ENCODE measurements around the gene PHF13. TPM values are rescaled to one million over a fixed set of nuclear protein-coding genes. Genes with fewer than 3 reads are reported as not detected.
"Not testable (repeated sequence)": the region's sequence is repeated elsewhere in the genome, so short reads cannot be mapped to it uniquely, and the experiment has no call there.

Gene PHF13
- total RNA-seq, 1 donor from 2014 or later, result 14.3 TPM

DNA sequence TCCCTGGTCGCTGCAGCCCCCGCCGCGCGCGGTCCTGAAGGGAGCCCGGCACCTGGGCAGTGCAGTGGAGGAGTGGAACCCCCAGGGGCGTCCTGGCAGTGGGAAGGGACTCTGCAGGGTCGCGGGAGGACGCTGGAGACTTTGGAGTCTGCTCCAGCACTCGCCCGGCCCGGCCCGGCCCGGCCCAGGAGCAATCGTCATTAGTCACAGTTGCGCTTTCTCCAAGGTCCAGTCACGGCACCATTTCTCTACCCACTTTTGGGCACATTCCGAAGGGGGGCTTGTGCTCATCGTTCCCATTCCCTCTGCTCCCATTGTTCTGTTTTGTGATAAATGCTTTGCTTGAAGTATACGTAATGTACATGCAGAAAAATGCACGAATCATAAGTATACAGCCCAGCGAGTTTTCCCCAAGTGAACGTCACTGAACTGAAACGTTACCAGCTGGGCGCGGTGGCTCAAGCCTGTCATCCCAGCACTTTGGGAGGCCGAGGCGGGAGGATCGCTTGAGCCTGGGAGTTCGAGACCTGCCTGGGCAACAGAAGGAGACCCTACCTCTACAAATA lies 12.1 kb downstream of the PHF13 start:
- FAIRE-seq (no peak), DNase-seq (ENCODE audit: low spot score in 2 of 2) (no peak)

DNA sequence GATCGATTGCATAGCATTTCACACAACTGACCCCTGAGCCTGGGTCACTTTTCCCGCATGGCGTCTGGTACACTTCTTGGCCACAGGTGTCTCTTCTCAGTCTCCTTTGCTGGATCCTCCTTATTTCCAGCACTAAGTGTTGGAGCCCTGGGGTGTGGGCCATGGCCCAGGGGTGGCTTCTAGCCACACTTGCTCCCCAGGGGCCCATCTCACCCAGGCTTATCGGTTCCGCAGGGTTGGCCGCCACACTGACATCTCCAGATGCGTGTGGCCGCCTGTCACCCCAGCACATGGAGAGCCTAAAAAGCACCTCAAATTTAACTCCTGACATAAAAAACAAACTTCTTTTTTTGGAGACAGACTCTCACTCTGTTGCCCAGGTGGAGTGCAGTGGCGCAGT lies 13.5 kb downstream of the PHF13 start:
- DNase-seq (ENCODE audit: low spot score in 2 of 2), result no peak
- no peak for FAIRE-seq

GRCh38 chr1:6627841-6628545 lies 14.5 kb downstream of the PHF13 start:
- FAIRE-seq (no peak), DNase-seq (ENCODE audit: low spot score in 2 of 2) (no peak)

DNA sequence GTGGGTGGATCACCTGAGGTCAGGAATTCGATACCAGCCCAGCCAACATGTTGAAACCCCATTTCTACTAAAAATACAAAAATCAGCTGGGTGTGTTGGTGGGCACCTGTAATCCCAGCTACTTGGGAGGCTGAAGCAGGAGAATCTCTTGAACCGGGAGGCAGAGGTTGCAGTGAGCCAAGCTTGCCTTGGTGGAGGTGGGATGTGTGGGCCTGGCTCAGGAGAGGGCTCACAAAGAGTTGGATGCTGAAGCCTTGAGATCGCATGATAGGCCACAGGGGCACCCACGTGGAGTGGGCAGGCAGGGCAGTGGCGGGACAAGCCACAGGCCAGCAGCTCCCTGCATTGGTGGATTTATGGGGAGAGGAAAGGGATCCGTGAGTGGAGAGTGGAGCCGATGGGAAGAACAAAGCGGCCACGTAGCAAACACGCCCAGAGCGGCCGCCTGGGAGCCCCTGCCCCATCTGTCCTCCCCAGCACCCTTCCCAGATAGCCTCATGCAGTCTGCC lies 15.5 kb downstream of the PHF13 start:
- no peak for FAIRE-seq

DNA sequence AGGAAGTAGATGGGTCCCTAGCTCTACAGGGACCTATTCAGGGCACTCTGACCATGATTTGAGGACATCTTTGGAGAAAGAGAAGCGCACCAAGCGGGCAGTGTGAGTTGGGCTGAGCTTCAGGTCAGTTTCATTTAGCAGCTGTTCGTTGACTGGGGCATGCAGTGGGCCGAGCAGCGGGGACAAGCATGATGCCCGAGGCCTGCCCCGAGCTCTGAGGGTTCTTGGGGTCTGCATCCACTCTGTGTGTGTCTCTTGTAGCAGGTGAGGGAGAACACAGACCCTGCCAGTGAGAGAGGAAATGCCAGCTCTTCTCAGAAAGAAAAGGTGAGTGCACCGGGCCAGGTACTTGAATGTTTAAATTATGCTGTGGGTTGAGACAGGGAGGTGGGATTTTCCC lies 16.5 kb downstream of the PHF13 start:
- no peak for FAIRE-seq
- no peak for DNase-seq (ENCODE audit: low spot score in 2 of 2)

More for the DNA sequence above, 15.5 kb downstream of the PHF13 start:
- DNase-seq (ENCODE audit: low spot score in 2 of 2), result no peak

GRCh38 chr1:6631058-6631457 lies 17.5 kb downstream of the PHF13 start:
- FAIRE-seq (no peak), DNase-seq (ENCODE audit: low spot score in 2 of 2) (no peak)

DNA sequence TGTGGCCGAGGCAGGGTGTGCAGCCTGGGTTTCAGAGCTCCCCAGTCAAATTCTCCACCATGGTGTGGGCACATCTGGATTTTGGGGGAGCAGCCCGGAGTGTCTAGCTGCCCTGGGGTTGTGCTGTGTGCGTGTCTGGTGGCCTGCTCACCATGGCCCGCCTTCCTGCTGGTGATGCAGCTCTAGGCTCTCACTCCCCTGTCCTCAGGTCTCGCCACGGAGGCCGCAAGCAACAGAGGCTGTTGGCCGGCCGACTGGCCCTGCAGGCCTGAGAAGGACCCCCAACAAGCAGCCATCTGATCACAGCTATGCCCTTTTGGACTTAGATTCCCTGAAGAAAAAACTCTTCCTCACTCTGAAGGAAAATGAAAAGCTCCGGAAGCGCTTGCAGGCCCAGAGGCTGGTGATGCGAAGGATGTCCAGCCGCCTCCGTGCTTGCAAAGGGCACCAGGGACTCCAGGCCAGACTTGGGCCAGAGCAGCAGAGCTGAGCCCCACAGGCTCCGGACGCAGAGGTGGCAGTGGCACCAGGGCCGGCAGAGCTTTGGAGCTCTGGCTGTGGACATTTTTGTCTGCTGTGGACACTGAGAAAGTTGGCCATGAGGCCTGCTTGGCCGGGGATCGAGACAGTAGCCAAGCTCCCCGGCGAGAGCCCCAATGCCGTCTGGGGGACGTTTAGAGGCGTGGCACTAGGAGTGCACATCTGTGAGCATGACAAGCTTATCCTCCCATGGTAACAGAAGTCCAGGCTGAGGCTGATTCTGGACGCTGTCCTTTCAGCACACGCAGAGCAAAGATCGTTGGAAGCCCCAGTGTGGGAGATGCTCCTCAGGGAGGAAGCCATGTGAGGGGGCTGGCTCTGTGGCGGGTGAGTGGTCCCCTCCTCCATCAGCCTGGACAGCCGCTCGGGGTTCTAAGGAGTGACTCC lies 19.3 kb downstream of the PHF13 start:
- no peak for DNase-seq (ENCODE audit: low spot score in 2 of 2)
- no peak for FAIRE-seq

GRCh38 chr1:6634371-6635052 lies 21.0 kb downstream of the PHF13 start:
- FAIRE-seq, result no peak
- peak in 1 of 2 donors; percentile 65 for DNase-seq (ENCODE audit: low spot score in 2 of 2)

GRCh38 chr1:6635161-6635909 lies 21.8 kb downstream of the PHF13 start:
- FAIRE-seq (no peak), DNase-seq (ENCODE audit: low spot score in 2 of 2) (no peak)

- no peak for DNase-seq (ENCODE audit: low spot score in 2 of 2)
- FAIRE-seq, result no peak
These were observed 22.6 kb downstream of the PHF13 start for GRCh38 chr1:6635910-6636760.

GRCh38 chr1:6636778-6637177 lies 23.2 kb downstream of the PHF13 start:
- not testable (repeated sequence) for DNase-seq (ENCODE audit: low spot score in 2 of 2); FAIRE-seq

- DNase-seq (ENCODE audit: low spot score in 2 of 2) (no peak), FAIRE-seq (no peak)
These were observed 24.2 kb downstream of the PHF13 start for GRCh38 chr1:6637770-6638169.

DNA sequence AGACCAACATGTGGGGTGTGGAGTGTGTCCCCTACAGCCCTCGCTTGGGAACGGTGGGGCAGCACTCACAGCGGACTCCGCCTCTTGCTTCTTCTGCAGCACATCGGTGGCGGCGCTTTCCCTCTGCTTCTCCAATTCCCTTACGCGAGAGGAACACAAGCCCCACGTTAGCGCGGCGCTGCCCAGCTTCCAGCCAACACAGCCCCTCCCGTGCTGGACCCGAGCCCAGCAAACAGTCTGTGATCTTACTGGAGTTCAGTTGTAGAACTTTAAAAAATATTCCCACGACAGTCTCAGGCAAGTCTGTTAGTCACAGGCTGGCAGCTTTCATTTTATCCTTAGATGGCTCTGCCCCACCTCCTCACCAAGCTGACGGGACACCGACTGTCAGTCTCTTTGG lies 24.7 kb downstream of the PHF13 start:
- DNase-seq (ENCODE audit: low spot score in 2 of 2), result peak in 1 of 2 donors; percentile 61
- FAIRE-seq, result no peak

DNA sequence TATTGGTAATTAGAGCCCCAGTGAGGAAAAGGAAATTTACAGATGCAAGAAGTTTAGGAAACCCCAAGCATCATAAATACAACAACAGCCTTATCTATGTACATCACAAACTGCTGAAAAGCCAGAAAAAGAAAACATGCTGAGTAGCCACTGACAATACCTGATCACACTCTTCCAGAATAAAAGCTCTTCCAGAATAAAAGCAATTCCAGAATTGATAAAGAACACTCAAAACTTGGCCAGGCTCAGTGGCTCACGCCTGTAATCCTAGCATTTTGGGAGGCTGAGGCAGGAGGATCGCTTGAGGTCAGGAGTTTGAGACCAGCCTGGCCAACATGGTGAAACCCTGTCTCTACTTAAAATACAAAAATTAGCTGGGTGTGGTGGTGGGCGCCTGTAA lies 27.3 kb downstream of the PHF13 start:
- FAIRE-seq; DNase-seq (ENCODE audit: low spot score in 2 of 2): not testable (repeated sequence)

DNA sequence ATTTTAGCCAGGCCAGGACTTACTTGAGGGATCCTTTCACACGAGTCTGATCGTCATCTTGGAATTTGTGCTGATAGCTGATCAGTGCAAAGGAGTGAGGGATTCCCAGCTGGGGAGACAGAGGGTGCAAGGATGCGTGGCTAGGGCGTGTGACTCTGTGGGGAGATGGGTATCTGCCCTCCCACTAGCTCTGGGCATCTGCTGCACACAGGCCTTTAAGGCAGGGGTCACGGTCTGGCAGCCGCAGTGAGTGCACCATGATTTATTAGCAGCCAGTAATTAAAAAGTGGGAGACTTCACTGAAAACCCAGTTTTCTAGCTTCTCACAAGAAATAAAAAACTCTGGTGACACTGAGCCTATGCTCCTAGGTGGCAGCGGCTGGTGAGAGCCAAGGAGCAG lies 31.5 kb downstream of the PHF13 start:
- no peak for DNase-seq (ENCODE audit: low spot score in 2 of 2)
- FAIRE-seq, result no peak

DNA sequence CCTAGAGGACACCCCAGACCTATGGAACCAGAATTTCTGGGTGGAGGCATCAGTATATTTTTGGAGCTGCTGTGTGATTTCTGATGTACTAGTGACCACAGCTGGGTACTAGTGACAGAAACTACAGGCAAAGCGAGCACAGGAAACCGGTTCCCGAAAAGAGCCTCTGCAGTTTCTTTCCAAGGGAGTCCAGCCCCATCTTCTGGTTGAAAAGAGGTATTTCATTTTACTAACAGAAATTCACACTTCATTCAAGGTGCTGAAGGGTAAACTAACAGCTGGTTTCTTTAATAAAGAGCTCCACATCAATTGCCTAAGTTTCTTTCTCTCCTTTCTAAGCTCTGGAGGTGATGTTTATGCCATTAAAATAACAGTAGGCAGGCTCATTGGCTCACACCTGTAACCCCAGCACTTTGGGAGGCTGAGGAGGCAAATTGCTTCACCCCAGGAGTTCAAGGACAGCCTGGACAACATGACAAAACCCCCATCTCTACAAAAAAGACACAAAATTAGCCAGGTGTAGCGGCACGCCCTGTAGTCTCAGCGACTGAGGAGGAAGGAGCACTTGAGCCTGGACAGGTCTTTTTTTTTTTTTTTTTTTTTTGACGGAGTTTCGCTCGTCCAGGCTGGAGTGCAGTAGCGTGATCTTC lies 33.1 kb downstream of the PHF13 start:
- DNase-seq (ENCODE audit: low spot score in 2 of 2) (peak in 1 of 2 donors; percentile 70), FAIRE-seq (no peak)

- FAIRE-seq, result no peak
- DNase-seq (ENCODE audit: low spot score in 2 of 2), result no peak
These were observed 35.0 kb downstream of the PHF13 start for GRCh38 chr1:6648556-6648955.

GRCh38 chr1:6651909-6652308 lies 38.4 kb downstream of the PHF13 start:
- no peak for FAIRE-seq
- DNase-seq (ENCODE audit: low spot score in 2 of 2), result no peak
